GM19438 (cell line): Measurements from ENCODE around the gene CR2.
"Not testable (repeated sequence)": the region's sequence is repeated elsewhere in the genome, so short reads cannot be mapped to it uniquely, and the experiment has no call there.

ENCODE experiments used
- ATAC-seq: cut with Tn5 transposase; IDR thresholded peaks from one replicate; pipeline ENCODE4 v1.9.1; 2021; ENCODE audit warnings: low read depth; ENCODE audit not compliant: unreplicated experiment

The CR2 gene

GRCh38 chr1:207454046-207454964 is at the start of gene CR2:
TSS of gene CR2 (plus strand) at chr1:207454328. CDS start at chr1:207454419, 91 bp downstream.
- peak; percentile 81 for ATAC-seq

GRCh38 chr1:207404849-207405525 is 49.1 kb upstream of the CR2 start:
- no peak for ATAC-seq

DNA sequence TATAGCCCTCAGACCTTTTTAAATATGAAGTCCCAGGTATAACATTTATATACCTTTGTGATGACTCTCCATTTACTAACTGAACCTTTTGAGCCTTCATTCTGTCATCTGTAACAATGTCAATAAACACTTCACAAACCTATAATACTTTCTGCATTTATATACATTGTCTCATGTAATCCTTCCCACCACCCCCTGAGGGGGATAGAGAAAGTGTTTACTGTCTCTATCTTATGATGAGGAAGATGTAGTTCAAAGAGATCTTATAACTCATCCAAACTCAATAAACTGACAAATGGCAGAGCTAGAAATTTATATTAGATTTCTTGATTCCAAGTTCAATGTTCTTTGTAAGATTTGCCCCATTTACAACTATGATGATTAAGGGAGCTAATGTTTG is 48.3 kb upstream of the CR2 start:
- ATAC-seq: no peak

- no peak for ATAC-seq
These were observed 46.4 kb upstream of the CR2 start for GRCh38 chr1:207407655-207408260.

GRCh38 chr1:207412845-207413244 is 41.3 kb upstream of the CR2 start:
- ATAC-seq: no peak

DNA sequence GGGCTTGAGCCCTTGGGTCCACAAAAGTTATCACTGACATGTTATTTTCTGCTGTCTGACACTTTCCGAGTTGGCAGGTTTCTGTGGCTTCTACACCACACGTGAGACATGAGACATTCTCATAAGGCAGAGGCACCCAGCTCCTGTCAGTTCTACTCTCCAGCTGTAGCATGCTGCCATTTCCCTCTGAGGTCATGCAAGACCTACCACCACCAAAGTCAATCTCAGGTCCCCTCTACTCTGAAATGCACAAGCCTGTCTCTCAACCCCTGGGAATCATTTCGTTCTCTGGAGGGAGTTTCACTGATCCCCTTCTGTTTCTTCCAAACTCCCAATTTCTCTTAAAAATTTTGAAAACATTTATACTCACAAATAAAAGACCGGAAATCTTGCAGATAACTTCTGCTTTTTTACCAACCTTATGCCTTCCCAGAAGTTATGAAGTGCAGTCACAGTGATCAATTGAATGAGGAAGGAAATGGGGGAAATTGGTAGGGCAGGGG is 39.5 kb upstream of the CR2 start:
- peak; percentile 88 for ATAC-seq

DNA sequence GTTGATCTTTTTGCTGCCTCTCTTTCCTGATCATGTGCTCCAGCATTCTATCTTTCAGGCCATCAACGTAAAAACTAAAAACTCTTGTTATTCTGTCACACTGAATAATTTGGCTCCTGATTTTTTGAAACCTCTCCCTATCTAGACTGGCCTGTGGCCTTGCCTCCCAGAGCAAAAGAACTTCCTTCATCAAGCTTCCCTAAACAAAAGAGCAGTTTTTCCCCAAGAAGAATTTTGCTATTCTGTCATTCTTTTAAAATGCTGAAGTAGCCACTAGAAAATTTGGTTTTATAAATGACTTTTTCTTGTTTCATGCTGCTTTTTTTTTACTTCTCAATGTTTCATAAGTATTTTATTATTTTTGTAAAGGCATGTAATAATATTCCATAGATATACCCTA is 37.1 kb upstream of the CR2 start:
- no peak for ATAC-seq

DNA sequence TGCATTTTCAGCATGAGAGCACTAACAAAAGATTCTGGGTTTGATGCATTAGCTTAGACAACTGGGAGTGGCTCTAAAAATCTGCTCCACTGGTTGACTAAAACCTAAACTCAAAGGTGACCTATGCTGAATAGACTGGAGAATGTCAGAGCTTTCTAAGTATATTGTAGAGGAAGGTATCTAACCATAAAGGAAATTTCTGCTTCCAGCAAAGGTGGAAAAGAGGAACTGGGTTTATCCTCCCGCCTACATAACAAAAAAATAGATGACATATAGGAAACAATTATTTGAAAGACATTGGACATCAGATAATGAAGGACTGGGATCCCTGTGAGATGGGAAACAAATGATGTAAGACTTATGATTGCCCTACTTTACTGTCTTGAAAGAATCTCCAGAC is 35.8 kb upstream of the CR2 start:
- no peak for ATAC-seq

- ATAC-seq: no peak
These were observed 34.0 kb upstream of the CR2 start for GRCh38 chr1:207420109-207420508.

- no peak for ATAC-seq
These were observed 33.0 kb upstream of the CR2 start for GRCh38 chr1:207421078-207421477.

GRCh38 chr1:207423560-207424292 is 30.4 kb upstream of the CR2 start:
- ATAC-seq: no peak

- ATAC-seq: no peak
These were observed 29.5 kb upstream of the CR2 start for GRCh38 chr1:207424570-207425131.

- ATAC-seq: no peak
These were observed 26.1 kb upstream of the CR2 start for GRCh38 chr1:207427832-207428585.

DNA sequence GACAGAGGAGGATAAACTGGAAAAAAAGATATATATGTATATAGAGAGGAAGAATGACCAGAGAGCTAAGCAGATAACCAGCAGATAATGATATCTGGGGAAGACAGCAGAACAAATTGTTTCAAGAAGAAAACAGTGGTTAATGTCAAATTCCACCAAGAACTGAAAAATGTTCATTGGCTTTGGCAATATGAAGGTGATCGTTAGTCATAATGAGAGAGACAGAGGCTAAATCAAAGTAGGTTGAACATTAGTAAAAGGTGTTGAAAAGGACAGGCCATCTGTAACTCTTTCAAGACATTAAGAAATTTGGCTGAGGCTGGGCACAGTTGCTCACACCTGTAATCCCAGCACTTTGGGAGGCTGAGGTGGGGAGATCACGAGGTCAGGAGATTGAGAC is 25.3 kb upstream of the CR2 start:
- ATAC-seq: no peak

- ATAC-seq: no peak
These were observed 24.2 kb upstream of the CR2 start for GRCh38 chr1:207429963-207430362.

GRCh38 chr1:207430602-207431001 is 23.5 kb upstream of the CR2 start:
- ATAC-seq: no peak

DNA sequence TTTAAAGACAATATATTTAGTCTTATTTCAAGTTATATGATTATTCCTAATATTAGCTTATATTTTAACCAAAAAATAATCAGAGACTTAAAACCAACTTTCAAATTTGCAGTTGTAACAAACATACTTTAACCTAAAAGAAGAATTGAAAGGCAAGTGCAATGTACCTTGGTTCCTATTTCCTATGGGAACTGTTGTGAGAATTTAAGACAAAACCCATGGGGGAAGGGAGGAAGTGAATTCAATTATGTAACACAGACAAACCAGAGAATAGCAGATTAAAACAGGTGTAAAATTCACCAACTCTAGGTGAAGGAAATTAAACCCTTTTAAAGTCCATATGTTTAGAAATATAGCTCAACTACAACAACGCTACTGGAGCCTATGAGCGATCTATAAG is 22.6 kb upstream of the CR2 start:
- ATAC-seq: no peak

- no peak for ATAC-seq
These were observed 20.7 kb upstream of the CR2 start for GRCh38 chr1:207433435-207433834.

DNA sequence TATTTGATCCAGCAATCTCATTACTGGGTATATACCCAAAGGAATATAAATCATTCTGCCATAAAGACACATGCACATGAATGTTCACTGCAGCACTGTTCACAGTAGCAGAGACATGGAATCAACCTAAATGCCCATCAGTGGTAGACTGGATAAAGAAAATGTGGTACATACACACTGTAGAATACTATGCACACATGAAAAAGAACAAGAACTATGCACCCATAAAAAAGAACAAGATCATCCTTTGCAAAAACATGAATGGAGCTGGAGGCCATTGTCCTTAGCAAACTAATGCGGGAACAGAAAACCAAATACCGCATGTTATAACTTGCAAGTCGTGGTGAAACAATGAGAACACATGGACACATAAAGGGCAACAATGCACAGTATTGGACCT is 17.4 kb upstream of the CR2 start:
- not testable (repeated sequence) for ATAC-seq

DNA sequence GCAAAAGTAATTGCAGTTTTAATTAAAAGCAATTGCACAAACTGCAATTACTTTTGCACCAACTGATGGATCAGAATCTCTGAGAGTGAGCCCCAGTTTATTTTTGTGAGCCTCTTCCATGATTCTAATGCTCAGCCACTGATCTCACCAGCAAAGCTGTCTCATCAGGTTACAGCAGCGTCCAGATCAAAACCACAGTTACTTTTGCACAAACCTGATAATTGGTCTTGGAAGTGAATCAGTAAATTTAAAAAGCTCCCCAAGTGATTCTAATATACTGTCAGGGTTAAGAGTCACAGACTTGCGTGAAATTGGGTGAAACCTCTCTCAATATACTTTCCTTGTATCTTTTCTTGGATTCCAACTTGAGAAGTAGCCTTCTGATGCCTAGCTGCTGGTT is 13.5 kb upstream of the CR2 start:
- no peak for ATAC-seq
